Fibroblast of lung (primary cell): ENCODE data around the gene AP1S2.

Source experiments
- EZH2 ChIP-seq: IDR thresholded peaks from 2 replicates; pipeline ENCODE4 v1.5.1; 2012; ENCODE audit warnings: low read length, control low read depth, mild to moderate bottlenecking; ENCODE audit errors: missing control alignments
- TF ChIP-seq, protein P1 (sequence below), 2 donors: IDR thresholded peaks in 1 of 2; conservative IDR thresholded peaks in 1 of 2; 1 replicate in 1 of 2; 2 replicates in 1 of 2; pipeline ENCODE4 v1.5.1; 2011 to 2012; ENCODE audit warnings: low read length in 2 of 2, control low read depth in 1 of 2, inconsistent platforms in 1 of 2, low read depth in 1 of 2, mild to moderate bottlenecking in 1 of 2

DNA sequence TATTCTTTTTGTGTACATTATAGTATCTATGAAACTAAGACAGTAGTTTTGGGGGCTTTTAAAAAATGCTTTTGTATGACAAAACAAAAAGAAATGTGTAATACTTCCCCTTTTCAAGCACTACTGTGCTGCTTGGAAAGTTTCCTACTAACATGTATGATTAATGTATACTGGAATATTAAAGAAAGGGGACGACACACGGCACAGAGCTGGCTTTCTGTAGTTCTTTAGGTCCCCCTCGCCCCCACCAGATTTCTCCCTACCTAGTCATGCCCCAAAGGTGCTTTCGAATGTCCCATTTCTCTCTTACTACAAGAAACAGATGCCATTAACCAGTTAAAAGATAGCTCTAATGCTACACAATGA, 1.6 kb upstream of the AP1S2 start:
- TF ChIP-seq, protein P1, sequence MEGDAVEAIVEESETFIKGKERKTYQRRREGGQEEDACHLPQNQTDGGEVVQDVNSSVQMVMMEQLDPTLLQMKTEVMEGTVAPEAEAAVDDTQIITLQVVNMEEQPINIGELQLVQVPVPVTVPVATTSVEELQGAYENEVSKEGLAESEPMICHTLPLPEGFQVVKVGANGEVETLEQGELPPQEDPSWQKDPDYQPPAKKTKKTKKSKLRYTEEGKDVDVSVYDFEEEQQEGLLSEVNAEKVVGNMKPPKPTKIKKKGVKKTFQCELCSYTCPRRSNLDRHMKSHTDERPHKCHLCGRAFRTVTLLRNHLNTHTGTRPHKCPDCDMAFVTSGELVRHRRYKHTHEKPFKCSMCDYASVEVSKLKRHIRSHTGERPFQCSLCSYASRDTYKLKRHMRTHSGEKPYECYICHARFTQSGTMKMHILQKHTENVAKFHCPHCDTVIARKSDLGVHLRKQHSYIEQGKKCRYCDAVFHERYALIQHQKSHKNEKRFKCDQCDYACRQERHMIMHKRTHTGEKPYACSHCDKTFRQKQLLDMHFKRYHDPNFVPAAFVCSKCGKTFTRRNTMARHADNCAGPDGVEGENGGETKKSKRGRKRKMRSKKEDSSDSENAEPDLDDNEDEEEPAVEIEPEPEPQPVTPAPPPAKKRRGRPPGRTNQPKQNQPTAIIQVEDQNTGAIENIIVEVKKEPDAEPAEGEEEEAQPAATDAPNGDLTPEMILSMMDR (conservative IDR thresholded peaks at IDR 0.05 in 1 of 2, IDR thresholded peaks at IDR 0.05 in 1 of 2; ENCODE audit: low read depth in 1 of 2, low read length in 2 of 2) = no peak
- no peak for TF ChIP-seq EZH2
